ENCODE data around the gene TMOD2.

TMOD2 gene

DNA sequence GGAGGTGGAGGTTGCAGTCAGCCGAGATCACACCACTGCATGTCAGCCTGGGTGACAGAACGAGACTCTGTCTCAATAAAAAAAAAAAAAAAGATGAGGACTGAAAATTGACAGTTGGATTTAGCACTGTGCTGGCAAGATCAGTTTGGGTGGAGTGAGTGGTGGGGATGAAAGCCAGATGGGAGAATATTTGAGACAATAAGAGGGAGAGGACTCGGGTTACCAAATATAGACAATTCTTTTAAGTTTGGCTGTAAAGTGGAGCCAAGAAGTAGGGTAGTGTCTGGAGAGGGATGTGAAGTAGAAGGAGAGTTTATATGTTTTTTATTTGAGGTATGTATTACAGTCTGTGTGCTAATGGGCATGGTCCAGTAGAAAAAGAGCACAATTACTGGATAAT is 98.5 kb downstream of the TMOD2 start:
- POLR2A ChIA-PET: no interaction called here
- no peak for TF ChIP-seq ELF4 (IDR thresholded peaks at IDR 0.05)
- TF ChIP-seq CTBP1 (IDR thresholded peaks at IDR 0.05; ENCODE audit: borderline replicate concordance): no peak
- CTCF ChIA-PET: no interaction called here

DNA sequence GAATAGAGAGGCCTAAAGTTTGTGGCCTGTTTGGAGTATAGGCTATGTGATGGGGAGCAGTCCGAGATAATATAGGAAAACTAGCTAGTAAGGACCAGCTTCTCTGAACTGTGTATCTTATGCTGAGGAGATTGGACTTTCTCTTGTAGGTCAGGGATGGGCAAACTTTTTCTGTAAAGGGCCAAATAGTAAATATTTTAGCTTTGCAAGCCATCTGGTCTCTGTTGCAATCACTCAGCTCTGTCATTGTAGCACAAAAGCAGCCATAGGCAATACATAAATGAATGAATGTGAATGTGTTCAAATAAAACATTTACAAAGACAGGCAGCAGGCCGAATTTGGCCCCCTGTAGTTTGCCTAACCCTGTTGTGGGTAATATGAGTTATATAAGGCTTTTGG is 102.6 kb downstream of the TMOD2 start:
- DNase-seq (ENCODE audit: extremely low spot score): no peak
- TF ChIP-seq LEF1 (IDR thresholded peaks at IDR 0.05; ENCODE audit: borderline replicate concordance): no peak
- TF ChIP-seq FOXM1 (IDR thresholded peaks at IDR 0.05; ENCODE audit: borderline replicate concordance): no peak
- no peak for TF ChIP-seq SUZ12 (IDR thresholded peaks at IDR 0.05)
- no peak for TF ChIP-seq HDGF (IDR thresholded peaks at IDR 0.05; ENCODE audit: borderline replicate concordance)
- no peak for TF ChIP-seq PKNOX1 (IDR thresholded peaks at IDR 0.05)
- no peak for TF ChIP-seq ARNT (IDR thresholded peaks at IDR 0.05)
- no peak for TF ChIP-seq L3MBTL2 (conservative IDR thresholded peaks at IDR 0.05)
- no peak for TF ChIP-seq BHLHE40 (IDR thresholded peaks at IDR 0.05; ENCODE audit: borderline replicate concordance)
- no peak for TF ChIP-seq TARDBP (IDR thresholded peaks at IDR 0.05)
- TF ChIP-seq NFRKB (IDR thresholded peaks at IDR 0.05): no peak
- no peak for TF ChIP-seq SP1 (IDR thresholded peaks at IDR 0.05)
- TF ChIP-seq FOXA1 (IDR thresholded peaks at IDR 0.05): no peak
- no peak for TF ChIP-seq ELF4 (IDR thresholded peaks at IDR 0.05)
- no peak for TF ChIP-seq CTBP1 (IDR thresholded peaks at IDR 0.05; ENCODE audit: borderline replicate concordance)
- ChIA-PET POLR2A (no interaction called here), CTCF (interaction anchor here (0.6 kb wide), 1 partner anchor 11 kb away, joined by 3 read pairs; no protein-coding TSS in a partner anchor)

More for the DNA sequence above, 98.5 kb downstream of the TMOD2 start:
- DNase-seq (ENCODE audit: extremely low spot score): no peak

DNA sequence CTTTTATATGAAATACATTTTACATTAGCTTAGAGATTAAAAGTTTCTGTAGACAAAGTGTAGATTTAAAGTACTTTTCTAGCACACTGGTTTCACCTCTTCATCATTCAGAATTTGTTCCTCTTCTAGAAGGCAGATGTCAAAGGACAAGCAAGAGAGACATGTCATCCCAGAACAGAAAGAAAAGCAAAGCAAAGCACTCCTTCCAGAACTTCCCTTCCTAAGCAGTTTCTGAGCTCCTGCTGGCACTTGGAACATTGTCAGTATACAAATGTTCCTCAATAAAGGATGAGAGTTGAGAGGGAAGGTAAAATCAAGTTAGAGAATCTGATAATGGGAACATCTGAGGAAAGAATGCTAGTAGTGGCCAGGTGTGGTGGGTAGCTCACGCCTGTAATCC is 104.2 kb downstream of the TMOD2 start:
- CTCF ChIA-PET: no interaction called here
- POLR2A ChIA-PET: interaction anchor here (1.3 kb wide), 1 partner anchor 26 kb away, joined by 3 read pairs; the partner anchor contains the start of gene TMOD3
- TF ChIP-seq SUZ12 (IDR thresholded peaks at IDR 0.05) (no peak), BHLHE40 (IDR thresholded peaks at IDR 0.05; ENCODE audit: borderline replicate concordance) (no peak), L3MBTL2 (conservative IDR thresholded peaks at IDR 0.05) (no peak)
- DNase-seq (ENCODE audit: extremely low spot score): no peak

DNA sequence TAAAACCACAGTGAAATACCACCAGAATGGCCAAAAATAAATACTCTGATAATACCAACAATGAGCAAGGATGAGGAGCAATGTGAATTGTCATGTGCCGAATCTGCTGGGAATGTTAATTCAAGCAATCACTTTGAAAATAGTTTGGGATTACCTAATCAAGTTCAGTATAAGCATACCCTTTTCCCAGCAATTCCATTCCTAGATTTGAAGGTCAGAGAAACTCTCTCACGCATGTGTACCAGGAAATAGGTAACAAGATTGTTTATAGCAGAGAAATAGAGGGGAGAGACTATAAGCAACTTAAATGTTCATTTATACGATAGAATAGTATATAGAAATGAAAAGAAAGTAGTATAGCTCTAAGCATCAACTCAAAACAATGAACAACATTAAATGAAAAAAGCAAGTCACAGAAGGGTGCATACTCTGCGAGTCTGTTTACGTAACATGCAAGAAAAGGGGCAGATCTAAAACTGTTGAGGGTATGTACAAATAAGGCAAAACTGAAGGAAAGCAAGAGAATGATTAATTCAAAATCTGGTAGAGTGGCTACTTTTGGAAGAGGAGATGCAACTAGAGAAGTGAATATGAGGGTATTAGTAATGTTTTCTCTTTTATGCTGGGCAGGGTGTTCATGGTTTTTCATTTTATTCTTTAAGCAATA is 105.5 kb downstream of the TMOD2 start:
- ChIA-PET CTCF (no interaction called here), POLR2A (no interaction called here)
- TF ChIP-seq TARDBP (IDR thresholded peaks at IDR 0.05) (no peak), CTBP1 (IDR thresholded peaks at IDR 0.05; ENCODE audit: borderline replicate concordance) (no peak), ELF4 (IDR thresholded peaks at IDR 0.05) (no peak), SUZ12 (IDR thresholded peaks at IDR 0.05) (no peak), BHLHE40 (IDR thresholded peaks at IDR 0.05; ENCODE audit: borderline replicate concordance) (no peak), FOXK2 (IDR thresholded peaks at IDR 0.05) (no peak), HDGF (IDR thresholded peaks at IDR 0.05; ENCODE audit: borderline replicate concordance) (no peak), SP1 (IDR thresholded peaks at IDR 0.05) (no peak), FOXM1 (IDR thresholded peaks at IDR 0.05; ENCODE audit: borderline replicate concordance) (no peak), LEF1 (IDR thresholded peaks at IDR 0.05; ENCODE audit: borderline replicate concordance) (no peak), ARNT (IDR thresholded peaks at IDR 0.05) (no peak), NFRKB (IDR thresholded peaks at IDR 0.05) (no peak), PKNOX1 (IDR thresholded peaks at IDR 0.05) (no peak), FOXA1 (IDR thresholded peaks at IDR 0.05) (no peak), L3MBTL2 (conservative IDR thresholded peaks at IDR 0.05) (no peak), ZNF384 (IDR thresholded peaks at IDR 0.05) (no peak)
- no peak for DNase-seq (ENCODE audit: extremely low spot score)

- ChIA-PET POLR2A (no interaction called here), CTCF (no interaction called here)
- DNase-seq (ENCODE audit: extremely low spot score): no peak
Measured at GRCh38 chr15:51861557-51862359, 110.4 kb downstream of the TMOD2 start.

More at GRCh38 chr15:51861557-51862359, 110.4 kb downstream of the TMOD2 start:
- TF ChIP-seq SUZ12 (IDR thresholded peaks at IDR 0.05): no peak
- no peak for TF ChIP-seq CTBP1 (IDR thresholded peaks at IDR 0.05; ENCODE audit: borderline replicate concordance)
- no peak for TF ChIP-seq ARNT (IDR thresholded peaks at IDR 0.05)
- TF ChIP-seq FOXK2 (IDR thresholded peaks at IDR 0.05): no peak
- TF ChIP-seq SP1 (IDR thresholded peaks at IDR 0.05): no peak
- no peak for TF ChIP-seq HDGF (IDR thresholded peaks at IDR 0.05; ENCODE audit: borderline replicate concordance)
- TF ChIP-seq LEF1 (IDR thresholded peaks at IDR 0.05; ENCODE audit: borderline replicate concordance): no peak
- TF ChIP-seq PKNOX1 (IDR thresholded peaks at IDR 0.05): no peak
- no peak for TF ChIP-seq FOXM1 (IDR thresholded peaks at IDR 0.05; ENCODE audit: borderline replicate concordance)

All from HEK293T (cell line).